Vagina (tissue), 2 donors: ENCODE data around the gene ATP6V0C.

ENCODE experiments used
- CTCF ChIP-seq, 3 experiments: fragments of 450-650 bp in 2 of 3; fragments of 200-600 bp in 1 of 3; sonication (generic) in 1 of 3; IDR thresholded peaks; one replicate each; pipeline ENCODE4 v1.5.1; 2017 to 2019; ENCODE audit warnings: antibody characterized with exemption in 3 of 3, mild to moderate bottlenecking in 2 of 3, moderate library complexity in 2 of 3
- POLR2A ChIP-seq, 2 donors: fragments of 450-650 bp; IDR thresholded peaks; one replicate each; pipeline ENCODE4 v1.6.1; 2017; ENCODE audit warnings: antibody characterized with exemption in 2 of 2, mild to moderate bottlenecking in 2 of 2, moderate library complexity in 2 of 2

GRCh38 chr16:2476345-2476720 lies 37.4 kb upstream of the ATP6V0C start:
- no peak for TF ChIP-seq POLR2A (IDR thresholded peaks at IDR 0.05)
- no peak for TF ChIP-seq CTCF (IDR thresholded peaks at IDR 0.05)
